HG03457 (cell line): ENCODE measurements around the gene DCST2.

ENCODE experiments used
- ATAC-seq: cut with Tn5 transposase; IDR thresholded peaks from one replicate; pipeline ENCODE4 v1.9.1; 2021; ENCODE audit warnings: moderate number of reproducible peaks; ENCODE audit not compliant: unreplicated experiment

The DCST2 gene

DNA sequence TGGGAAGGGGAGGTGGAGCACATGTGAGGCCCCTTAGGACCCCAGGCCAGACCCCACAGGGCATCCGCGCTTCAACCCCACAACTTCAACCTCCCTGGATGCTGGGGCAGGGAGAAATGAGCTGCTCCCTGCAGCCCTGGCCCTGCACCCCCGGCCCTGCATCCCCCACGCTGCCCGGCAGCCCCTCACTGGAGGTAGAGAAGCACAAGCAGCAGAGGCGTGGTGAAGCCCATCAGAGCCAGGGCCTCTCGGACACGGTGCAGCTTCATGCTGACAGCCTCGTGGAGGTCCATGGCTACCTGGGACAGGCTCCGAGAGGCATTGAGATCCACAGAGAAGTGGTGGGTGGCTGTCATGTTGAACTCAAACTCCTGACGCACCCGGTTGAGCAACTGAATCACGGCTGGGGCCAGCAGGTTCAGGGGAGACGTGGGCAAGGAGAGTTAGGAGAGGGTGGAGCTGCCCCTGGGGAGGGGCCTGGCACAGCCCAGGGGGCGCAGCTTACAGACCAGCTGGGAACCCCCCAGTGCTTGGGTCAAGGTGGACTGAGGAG, 3.3 kb downstream of the DCST2 start:
- no peak for ATAC-seq

DNA sequence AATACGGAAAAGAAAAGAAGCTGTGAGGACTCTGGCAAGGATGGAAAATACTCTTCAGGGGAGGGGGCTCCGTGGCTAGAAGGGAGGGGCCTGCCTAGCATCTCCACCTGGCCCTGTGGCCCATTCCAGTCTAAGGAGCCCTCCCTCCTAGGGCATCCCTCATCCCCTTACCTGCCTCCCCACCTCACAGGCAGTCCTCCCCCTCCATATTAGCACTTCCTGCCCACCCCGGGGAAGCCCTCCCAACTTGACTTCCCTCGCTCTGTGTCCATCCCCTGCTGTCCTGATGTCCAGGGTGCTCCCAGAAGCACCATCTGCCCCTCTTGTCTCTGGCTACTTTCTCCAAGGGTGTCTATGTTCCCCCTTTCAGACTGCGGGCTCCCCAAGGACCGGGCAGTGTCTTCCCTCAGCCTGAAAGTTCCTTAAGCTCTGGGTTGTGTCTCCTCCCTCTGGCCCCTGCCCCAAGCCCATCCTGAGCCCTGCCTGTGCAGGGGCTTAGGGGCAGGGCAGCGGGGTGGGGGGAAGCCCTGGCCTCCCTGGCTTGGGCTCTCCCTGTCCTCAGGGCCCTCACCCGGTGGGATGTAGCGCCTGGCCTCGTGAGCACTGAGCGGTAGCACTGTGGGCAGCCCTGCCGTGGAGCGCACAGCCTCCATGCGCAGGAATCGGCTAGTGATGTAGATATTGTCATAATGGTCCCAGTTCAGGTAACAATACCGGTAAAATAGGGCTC, 3.9 kb downstream of the DCST2 start:
- no peak for ATAC-seq

GRCh38 chr1:155026588-155026987, 7.0 kb downstream of the DCST2 start:
- ATAC-seq: no peak

- no peak for ATAC-seq
Measured at GRCh38 chr1:155026154-155026553, 7.4 kb downstream of the DCST2 start.

GRCh38 chr1:155024315-155024714, 9.3 kb downstream of the DCST2 start:
- no peak for ATAC-seq

DNA sequence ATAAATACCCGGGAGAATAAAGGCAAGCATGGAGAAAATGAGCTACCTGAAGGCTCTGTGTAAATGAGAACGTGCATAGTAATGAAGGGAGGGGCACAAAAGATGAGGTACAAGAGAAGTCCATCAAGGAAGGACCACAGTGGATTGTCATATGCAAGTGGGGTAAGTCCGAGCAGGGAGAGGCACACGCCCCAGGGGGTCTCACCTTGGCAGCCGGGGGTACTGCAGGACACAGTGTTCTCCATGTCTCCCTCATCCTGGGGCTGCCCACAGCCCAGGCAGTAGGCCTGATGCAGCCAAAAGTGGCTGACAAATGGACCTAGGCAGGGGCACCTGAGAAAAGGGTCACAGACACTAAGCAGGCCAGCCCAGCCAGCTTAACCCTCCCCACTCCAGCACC, 10.0 kb downstream of the DCST2 start:
- no peak for ATAC-seq

DNA sequence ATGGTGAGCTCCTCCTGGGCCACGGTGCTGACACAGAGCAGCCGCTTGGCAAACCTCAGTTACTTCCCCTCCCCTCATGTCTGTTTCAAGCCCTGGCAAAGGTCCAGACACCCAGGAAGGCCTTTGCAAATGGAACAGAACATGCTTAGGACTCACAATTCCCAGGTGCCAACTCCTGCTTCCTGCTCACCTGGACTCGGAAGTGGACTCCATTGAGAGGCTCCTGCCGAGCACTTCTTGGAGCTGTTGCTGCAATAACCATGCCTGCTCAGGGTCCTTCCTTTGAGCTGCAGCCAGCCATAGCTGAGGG, 10.7 kb downstream of the DCST2 start:
- no peak for ATAC-seq

- no peak for ATAC-seq
Measured at GRCh38 chr1:155022136-155022926, 11.2 kb downstream of the DCST2 start.

- ATAC-seq: no peak
Measured at GRCh38 chr1:155019377-155020245, 14.0 kb downstream of the DCST2 start.

GRCh38 chr1:155018617-155019348, 14.8 kb downstream of the DCST2 start:
- ATAC-seq: no peak

DNA sequence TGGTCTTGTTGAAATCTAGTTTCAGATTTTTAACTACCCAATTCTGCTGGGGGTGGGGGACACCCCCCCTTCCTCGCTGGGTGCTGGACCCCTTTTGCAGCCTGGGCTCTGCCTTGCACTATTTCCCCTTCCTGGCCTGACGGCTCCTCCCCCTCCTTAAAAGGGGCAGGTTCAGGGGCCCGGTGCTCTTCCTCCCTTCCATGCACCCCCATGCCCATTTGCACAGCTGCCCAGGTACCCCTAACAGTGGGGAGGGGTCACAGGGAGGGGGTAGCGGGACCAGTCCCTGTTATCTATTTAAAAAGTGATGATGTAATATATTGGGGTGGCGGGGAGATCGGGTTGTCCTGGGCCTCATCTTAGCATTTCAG, 15.7 kb downstream of the DCST2 start:
- no peak for ATAC-seq

DNA sequence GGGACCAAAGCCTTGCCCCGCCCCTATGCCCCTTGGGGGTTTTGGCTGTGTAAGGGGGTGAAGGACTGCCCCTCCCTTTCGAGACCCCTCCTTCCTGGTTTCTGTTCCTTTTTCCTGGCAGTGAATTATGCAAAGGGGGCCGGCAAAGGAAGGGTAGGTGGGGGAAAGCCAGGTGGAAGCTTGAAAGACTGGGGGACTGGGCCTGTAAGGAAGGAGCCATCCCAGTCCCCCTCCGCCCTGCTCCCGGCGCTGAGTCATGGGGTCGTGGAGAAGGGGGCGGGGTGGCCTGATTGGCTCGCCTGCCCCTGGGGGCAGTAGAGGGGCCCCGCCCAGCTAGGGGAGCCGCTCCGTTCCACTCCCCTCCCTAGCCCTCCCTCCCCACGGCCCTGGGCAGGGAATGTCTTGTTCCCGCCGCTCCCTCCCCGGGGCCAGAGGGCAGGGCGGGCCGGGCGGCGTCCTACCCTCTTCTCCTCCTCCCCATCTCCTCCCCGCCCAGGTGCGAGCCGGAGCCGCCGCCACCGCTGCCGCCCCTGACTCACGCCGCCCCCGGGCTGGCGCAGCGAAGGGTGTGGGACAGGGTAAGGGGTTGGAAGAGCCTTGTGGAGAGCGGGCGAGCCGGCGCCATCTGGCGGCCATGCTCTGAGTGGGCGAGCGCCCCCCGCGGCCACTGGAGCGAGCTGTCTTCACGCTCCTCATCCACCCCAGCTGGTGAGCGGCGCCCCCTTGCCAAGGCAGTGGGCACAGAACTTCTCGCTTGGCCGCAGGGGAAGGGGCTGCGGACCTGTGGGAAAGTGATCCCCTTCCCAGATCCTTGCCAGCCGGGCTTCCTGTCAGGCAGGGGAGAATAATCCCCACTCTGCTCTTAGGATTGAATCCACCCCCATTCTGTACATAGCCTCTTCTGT, 16.3 kb downstream of the DCST2 start:
- ATAC-seq: no peak

DNA sequence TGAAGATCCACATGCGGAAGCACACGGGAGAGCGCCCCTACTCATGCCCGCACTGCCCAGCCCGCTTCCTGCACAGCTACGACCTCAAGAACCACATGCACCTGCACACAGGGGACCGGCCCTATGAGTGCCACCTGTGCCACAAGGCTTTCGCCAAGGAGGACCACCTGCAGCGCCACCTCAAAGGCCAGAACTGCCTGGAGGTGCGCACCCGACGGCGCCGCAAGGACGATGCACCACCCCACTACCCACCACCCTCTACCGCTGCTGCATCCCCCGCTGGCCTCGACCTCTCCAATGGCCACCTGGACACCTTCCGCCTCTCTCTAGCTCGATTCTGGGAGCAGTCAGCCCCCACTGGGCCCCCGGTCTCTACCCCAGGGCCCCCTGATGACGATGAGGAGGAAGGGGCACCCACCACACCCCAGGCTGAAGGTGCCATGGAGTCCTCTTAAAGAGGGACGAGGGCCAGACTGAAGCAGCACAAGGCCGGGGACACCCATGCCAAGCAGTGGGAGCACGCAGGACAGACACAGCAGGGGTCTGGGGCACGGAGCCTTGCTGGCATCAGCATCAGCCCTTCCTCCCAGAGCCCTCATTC, 17.2 kb downstream of the DCST2 start:
- ATAC-seq: no peak

- ATAC-seq: no peak
Measured at GRCh38 chr1:155015527-155016230, 17.9 kb downstream of the DCST2 start.

- no peak for ATAC-seq
Measured at GRCh38 chr1:155014709-155015508, 18.7 kb downstream of the DCST2 start.

GRCh38 chr1:155013632-155014031, 19.9 kb downstream of the DCST2 start:
- no peak for ATAC-seq

- ATAC-seq: no peak
Measured at GRCh38 chr1:155012776-155013602, 20.6 kb downstream of the DCST2 start.
